ENCODE data around the gene CCR5AS.
"Not testable (repeated sequence)": the region's sequence is repeated elsewhere in the genome, so short reads cannot be mapped to it uniquely, and the experiment has no call there.

CCR5AS gene

DNA sequence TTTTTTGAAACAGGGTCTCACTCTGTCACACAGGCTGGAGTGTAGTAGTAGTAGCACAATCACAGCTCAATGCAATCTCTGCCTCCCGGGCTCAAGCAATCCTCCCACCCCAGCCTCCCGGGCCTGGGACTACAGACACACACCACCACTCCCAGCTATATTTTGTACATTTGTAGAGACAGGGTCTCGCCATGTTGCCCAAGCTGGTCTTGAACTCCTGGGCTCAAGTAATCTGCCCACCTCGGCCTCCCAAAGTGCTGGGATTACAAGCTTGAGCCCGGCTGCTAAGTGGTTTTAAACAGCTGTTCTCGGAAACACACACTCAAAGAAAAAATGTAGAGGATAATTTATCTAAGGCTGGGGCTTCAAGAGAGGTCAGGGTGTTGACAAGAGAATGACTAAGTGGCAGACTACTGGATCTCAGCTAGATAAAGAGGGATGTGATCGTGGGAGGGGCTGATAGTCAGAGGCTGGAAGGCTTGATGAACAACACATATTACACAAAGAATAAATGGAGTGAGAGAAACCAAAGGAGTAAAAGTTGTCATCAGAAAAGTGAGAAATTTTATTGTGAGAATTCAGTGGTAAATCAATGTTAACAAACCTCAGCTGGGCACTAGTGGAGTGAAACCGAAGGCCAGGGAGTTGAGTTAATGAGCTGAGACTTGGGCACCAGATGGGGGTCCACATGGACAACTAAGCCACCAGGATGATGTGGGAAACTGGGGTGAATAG, 6.7 kb downstream of the CCR5AS start:
- Mint-ChIP-seq H3K27me3 (peaks cover 5% of the 10 kb centered on the region), H3K27ac (no peak overlapping the region), H3K9me3 (peaks cover 0 to 4% of the 10 kb centered on the region in 2 donors), H3K4me1 (peaks cover 19% of the 10 kb centered on the region), H3K4me3 (no peak overlapping the region)
- DNase-seq, result no peak
- no peak for ATAC-seq

DNA sequence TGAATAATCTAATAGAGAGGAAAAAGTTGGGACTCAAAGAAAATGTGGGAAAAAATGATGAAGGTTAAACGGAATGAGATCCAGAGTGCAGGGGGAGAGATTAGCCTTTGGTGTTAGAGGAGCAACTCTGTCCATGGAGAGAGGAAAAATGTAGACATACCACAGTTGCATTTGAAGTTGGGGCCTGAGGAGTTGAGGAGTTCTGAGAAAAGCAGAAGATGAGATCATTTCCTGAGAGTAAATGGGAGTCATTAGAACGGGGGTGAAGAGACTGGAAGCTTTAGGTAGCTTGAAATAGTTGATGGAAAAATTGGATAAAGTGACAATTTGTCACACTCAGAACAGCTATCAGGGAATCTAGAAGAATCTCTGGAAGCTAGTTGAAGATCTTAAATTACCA, 7.3 kb downstream of the CCR5AS start:
- H3K4me1 Mint-ChIP-seq, result peaks cover 22% of the 10 kb centered on the region
- DNase-seq, result no peak

DNA sequence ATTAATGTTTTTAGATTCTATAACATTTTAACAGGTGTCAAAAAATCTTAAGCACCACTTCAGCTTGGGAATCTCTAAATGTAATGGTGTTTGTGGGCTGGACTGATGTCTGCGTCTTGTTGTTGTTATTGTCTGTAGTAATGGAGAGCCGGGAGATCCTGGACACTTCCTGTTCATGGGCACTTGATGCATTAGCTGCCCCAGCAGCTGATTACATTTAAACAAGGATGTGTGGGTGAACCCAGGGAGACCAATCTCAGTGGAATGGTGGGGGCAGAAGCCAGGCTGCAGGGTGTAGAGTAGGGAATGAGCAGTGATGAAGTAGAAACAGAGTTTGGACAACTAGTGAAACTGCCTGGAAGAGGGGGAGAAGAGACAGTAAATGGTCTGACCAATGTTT, 7.8 kb downstream of the CCR5AS start:
- DNase-seq (no peak), ATAC-seq (no peak)
- Mint-ChIP-seq H3K27ac (no peak overlapping the region), H3K27me3 (peaks cover 15% of the 10 kb centered on the region), H3K9me3 (peaks cover 0 to 4% of the 10 kb centered on the region in 2 donors), H3K4me3 (no peak overlapping the region), H3K4me1 (peaks cover 22% of the 10 kb centered on the region)

More for the DNA sequence above, 7.3 kb downstream of the CCR5AS start:
- peaks cover 11% of the 10 kb centered on the region for H3K27me3 Mint-ChIP-seq
- no peak for ATAC-seq
- H3K27ac Mint-ChIP-seq, result no peak overlapping the region
- no peak overlapping the region for H3K4me3 Mint-ChIP-seq
- peaks cover 0 to 4% of the 10 kb centered on the region in 2 donors for H3K9me3 Mint-ChIP-seq

DNA sequence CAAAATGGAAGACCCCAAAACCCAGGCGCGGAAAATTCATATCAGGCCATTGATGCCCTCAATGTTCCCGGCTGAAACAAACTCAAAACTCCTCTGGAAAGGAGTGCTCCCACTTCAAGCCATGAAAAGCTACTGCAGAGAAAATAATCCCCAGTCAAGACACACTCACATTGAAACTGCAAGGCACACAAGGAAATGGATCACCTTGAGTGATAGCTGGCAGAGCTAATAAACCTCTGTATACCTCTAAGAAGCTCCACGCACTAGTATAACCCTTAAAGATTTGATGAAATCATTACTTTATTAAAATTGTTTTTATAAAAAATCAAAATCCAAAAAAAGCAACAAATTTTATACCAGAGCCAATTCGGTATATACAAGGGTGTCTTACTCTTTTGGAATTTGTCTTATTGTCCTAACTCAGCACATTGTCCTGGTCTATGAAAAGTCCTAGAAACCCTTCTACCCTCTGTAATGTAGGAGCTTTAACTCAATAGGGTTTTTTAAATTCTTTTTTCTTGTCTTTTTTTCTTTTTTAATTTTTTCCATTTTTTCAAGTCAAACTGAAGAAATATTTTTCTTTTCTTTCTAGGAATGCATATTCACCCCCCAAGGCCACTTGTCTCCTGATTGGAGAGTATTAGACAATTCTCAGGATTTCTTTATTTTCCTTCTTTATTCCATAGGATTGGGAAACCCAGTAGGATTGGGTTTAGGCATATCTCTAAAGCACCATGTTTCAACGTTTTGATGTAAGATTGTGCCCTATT, 8.5 kb downstream of the CCR5AS start:
- DNase-seq, result no peak

DNA sequence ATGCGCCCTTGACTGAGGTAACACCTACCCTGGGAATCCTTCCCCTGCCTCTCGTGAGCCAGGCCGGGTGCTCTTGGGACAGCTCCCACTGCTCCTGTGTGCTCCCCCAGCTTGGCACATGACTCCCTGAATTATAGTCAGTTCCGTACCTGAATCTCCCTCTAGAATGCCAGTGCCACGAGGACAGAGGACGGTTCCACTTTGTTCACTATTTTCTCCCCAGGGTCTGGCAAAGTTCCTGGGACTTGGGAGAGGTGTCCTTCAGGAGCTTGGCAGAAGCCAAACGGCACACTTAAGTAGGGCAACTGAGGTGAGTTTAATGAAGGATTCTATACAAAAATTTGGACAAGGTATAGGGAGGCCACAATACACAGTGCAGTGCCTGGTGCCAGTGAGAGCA, 9.8 kb downstream of the CCR5AS start:
- DNase-seq, result no peak
- Mint-ChIP-seq H3K9me3 (no peaks in the 10 kb centered on the region), H3K4me3 (no peak overlapping the region), H3K27ac (no peak overlapping the region), H3K4me1 (peaks cover 22% of the 10 kb centered on the region), H3K27me3 (peaks cover 15% of the 10 kb centered on the region)
- ATAC-seq, result no peak

More for the DNA sequence above, 8.5 kb downstream of the CCR5AS start:
- no peak for ATAC-seq
- Mint-ChIP-seq H3K4me3 (no peak overlapping the region), H3K9me3 (peaks cover 0 to 4% of the 10 kb centered on the region in 2 donors), H3K27me3 (peaks cover 15% of the 10 kb centered on the region), H3K4me1 (peaks cover 22% of the 10 kb centered on the region), H3K27ac (no peak overlapping the region)

DNA sequence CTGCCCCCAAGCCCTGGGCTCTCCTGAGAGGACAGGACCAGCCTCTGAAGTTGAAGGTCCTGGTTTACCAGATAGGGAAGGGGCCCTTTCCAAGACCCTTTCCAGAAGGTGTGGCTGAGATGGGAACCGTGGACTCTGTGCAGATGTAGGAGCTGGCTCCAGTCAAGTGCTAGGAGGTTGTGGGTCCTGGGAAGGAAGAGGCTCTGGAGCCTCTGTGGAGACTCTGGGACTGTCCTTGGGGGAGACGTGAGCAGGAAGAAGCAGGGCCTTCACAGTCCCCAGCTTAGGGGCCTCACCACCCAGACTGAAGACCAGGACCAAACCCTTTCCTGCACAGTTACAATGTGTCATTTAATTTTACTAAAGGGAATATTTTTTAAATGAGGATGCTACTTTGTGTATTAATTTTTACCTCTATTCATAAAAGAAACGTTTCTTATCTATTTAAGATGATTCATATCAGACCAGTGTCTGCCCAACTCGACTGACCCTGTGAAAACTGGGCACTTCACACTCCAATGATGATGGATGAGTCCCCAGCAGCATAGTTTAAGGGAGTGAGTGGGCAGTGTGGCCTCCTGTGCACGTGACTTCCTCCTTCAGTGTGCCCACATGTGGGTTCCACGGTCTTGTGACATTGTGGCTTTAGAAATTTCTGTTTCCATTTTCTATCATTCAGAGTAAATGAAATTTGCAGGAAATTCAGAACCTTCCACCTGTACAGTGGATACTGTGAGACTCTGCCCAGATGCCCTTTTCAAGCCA, 10.9 kb downstream of the CCR5AS start:
- Mint-ChIP-seq H3K4me3 (no peak overlapping the region), H3K27ac (no peak overlapping the region), H3K27me3 (peaks cover 15% of the 10 kb centered on the region), H3K4me1 (peaks cover 22% of the 10 kb centered on the region), H3K9me3 (no peaks in the 10 kb centered on the region)
- DNase-seq (no peak), ATAC-seq (peak; percentile 68)

DNA sequence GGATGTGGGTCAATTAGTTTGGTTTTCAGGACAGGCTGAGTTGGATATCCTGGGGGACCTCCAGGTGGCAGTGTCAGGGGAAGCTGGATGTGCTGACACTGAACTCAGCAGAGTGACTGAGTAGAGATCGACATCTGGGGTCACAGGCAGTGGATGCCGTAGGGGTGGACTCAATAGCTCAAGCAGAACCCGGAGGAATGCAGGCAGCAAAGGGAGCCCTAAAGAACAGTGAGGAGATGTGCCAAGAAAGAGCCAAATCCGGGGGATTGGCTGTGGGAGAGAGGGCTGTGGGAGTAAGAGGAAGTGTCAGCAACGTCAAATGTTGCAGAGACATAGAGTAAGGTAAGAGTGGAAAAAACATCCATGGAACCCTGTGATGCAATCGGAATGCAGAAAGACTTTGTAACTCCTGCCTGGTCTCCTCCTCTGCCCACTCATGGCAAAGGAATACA, 11.6 kb downstream of the CCR5AS start:
- DNase-seq (no peak), ATAC-seq (no peak)
- Mint-ChIP-seq H3K27me3 (peaks cover 15% of the 10 kb centered on the region), H3K27ac (no peak overlapping the region), H3K4me1 (peaks cover 22% of the 10 kb centered on the region), H3K4me3 (no peak overlapping the region), H3K9me3 (no peaks in the 10 kb centered on the region)

DNA sequence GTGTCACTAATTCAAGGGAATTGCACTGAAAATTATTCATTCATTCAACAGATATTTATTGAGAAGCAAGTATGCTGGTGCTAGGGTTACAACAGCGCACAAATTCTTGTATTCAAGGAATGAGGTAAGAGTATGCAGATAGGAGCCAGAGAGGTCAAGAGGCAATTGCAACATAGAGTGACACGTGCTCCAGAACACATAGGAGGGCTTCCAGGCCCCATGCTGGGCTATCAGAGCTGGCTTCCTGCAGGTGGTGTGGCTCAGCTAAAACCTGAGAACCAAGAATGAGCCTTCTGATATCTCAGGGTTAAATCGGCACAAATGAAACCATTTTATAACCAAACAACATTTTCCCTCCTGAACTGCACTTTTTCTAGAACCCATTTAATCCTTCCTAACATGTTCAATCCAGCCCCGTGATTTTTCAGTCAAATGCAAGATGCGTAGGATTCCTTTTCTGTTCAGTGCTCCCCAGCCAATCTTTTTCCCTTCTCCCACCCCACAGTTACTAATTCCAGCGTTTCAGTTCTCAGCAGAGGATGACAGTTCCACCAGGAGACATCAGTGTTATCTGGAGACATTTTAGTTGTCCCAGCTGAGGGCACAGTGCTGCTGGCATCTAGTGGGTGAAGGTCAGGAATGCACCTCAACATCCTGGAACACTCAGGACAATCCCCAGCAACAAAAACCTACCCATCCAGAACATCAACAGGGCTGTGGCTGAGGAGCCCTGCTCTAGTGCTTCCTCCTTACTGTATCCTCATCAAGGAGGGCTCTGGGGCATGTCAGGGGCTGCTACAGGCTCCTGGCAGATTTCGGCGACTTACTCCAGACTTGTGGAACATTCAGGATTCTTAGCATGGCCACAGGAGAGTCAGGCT, 13.1 kb downstream of the CCR5AS start:
- Mint-ChIP-seq H3K4me1 (peaks cover 22% of the 10 kb centered on the region), H3K4me3 (no peak overlapping the region), H3K9me3 (no peaks in the 10 kb centered on the region), H3K27ac (no peak overlapping the region), H3K27me3 (peaks cover 15% of the 10 kb centered on the region)
- ATAC-seq (no peak), DNase-seq (no peak)

DNA sequence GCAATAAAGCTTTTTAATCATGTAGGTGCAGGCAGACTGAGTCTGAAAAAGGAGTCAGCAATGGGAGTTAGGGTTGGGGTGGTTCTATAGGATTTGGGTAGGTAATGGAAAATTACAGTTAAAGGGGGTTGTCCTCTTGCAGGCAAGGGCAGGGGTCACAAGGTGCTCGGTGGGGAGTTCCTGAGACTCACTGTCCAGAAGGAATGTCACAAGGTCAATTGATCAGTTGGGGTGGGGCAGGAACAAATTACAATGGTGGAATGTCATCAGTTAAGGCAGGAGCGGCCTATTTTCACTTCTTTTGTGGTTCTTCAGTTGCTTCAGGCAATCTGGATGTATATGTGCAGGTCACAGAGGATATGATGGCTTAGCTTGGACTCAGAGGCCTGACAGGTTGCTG, 13.9 kb downstream of the CCR5AS start:
- no peak overlapping the region for H3K4me3 Mint-ChIP-seq
- DNase-seq (no peak), ATAC-seq (no peak)
- peaks cover 15% of the 10 kb centered on the region for H3K27me3 Mint-ChIP-seq
- H3K4me1 Mint-ChIP-seq, result peaks cover 22% of the 10 kb centered on the region
- no peak overlapping the region for H3K27ac Mint-ChIP-seq
- no peaks in the 10 kb centered on the region for H3K9me3 Mint-ChIP-seq

DNA sequence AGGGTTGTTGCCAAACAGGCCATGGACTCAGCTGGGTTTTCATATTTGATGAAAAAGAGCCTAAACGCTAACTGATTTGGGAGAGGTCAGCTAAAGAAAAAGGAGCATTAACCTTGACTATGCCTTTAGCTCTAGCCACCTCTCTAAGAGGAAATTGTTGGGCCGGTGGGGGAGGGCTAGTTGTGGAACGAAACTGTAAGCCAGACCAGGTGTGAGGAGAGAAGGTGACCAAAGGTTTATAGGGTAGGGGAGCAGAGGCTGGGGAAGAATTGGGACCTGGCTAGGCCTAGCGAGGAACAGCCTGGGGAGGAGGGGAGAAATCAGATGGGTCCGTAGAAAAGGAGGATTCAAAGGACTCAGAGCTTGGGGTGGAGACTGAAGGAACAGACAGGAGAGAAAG, 15.3 kb downstream of the CCR5AS start:
- peaks cover 17% of the 10 kb centered on the region for H3K4me1 Mint-ChIP-seq
- H3K4me3 Mint-ChIP-seq, H3K27ac Mint-ChIP-seq, ATAC-seq, H3K9me3 Mint-ChIP-seq, DNase-seq: not testable (repeated sequence)
- peaks cover 15% of the 10 kb centered on the region for H3K27me3 Mint-ChIP-seq

DNA sequence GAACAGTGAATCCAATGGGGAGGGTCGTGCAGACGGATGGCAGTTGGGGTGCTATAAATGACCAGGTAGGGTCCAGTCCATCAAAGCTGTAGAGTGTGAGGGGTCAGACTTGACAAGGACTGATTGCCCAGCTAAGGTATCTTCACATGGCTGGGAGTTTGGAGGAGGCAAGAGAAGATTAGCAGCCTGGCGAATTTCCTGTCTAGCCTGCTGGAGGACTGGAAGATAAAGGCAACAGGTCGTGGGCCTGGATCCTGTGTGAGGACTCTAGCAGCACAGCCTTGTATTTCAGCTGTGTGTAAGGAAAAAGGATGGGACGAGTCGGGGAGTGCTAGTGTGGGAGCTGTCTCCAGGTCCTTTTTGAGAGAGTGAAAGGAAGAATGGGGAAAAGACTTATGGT, 17.6 kb downstream of the CCR5AS start:
- DNase-seq (no peak), ATAC-seq (no peak)
- Mint-ChIP-seq H3K27me3 (peaks cover 2% of the 10 kb centered on the region), H3K4me1 (peaks cover 15% of the 10 kb centered on the region), H3K4me3 (no peak overlapping the region), H3K27ac (no peak overlapping the region), H3K9me3 (no peaks in the 10 kb centered on the region)

DNA sequence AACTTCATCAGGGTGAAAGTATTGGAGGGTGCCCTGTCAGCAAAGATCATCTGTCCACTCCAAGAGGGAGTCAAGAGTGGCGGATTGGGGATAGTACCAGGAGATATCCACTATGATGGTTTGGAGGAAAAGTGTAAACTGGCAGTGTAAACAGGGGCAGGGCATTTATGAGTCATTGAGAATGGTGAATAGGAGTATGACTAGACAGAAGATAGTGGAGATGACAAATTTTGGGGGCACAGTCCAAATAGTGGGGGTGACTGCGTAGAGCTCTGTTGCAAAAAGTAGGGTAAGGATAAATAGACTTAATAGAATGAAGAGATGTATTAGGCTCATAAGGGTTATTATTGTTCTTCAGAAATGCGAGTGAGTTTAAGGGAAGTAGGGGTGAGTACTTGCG, 18.0 kb downstream of the CCR5AS start:
- DNase-seq, H3K9me3 Mint-ChIP-seq, H3K4me3 Mint-ChIP-seq, H3K27ac Mint-ChIP-seq, ATAC-seq, H3K27me3 Mint-ChIP-seq: not testable (repeated sequence)
- peaks cover 19% of the 10 kb centered on the region for H3K4me1 Mint-ChIP-seq

DNA sequence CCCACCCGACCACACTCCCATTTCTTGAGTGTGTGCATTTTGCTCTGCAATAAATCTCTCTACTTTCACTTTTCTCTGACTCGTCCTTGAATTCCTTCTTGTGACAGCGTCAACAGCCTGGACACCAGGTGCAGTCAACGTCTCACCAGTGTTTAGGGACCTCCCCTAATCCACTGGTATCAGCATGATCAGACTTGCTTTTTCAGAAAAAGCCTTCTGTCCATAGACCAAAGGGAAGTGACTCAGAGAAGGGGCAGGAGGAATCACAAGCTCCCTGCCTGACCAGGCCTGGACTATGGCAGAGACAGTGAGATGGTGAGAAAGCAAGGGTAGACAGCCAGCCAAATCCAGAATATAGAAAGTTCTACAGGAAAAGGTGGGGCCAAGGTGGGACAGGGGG, 20.7 kb downstream of the CCR5AS start:
- Mint-ChIP-seq H3K9me3 (no peaks in the 10 kb centered on the region), H3K4me1 (peaks cover 31% of the 10 kb centered on the region), H3K27ac (no peak overlapping the region), H3K27me3 (no peaks in the 10 kb centered on the region), H3K4me3 (no peak overlapping the region)
- no peak for DNase-seq
- ATAC-seq, result peak; percentile 66

DNA sequence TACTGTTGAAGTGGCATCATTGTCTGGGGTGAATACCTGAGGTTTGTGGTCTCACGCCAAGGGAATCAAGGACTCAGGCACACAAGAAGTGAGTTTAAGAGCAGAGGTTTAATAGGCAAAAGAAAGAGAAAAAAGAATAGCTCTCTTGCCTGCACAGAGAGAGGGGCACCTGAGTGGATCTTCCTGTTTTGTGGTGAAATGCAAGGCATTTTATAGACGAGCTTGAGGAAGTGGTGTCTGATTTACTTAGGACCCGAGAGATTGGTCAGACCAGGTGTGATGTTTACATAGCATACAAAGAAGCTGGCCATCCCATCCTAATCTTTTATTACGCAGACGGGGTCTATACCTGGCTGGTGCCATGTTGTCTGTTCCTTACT, 22.9 kb downstream of the CCR5AS start:
- ATAC-seq, result no peak
- H3K27me3 Mint-ChIP-seq, result no peaks in the 10 kb centered on the region
- H3K4me3 Mint-ChIP-seq, result no peak overlapping the region
- no peak overlapping the region for H3K27ac Mint-ChIP-seq
- DNase-seq, result no peak
- peaks cover 40% of the 10 kb centered on the region for H3K4me1 Mint-ChIP-seq
- no peaks in the 10 kb centered on the region for H3K9me3 Mint-ChIP-seq
